Gastrocnemius medialis (tissue), 4 donors: Measurements from ENCODE around the gene CYS1.

Experiments used
- CTCF ChIP-seq, 5 experiments: fragments of 450-650 bp in 3 of 5; fragments of 200-600 bp in 2 of 5; sonication (generic) in 2 of 5; IDR thresholded peaks in 4 of 5; conservative IDR thresholded peaks in 1 of 5; 1 replicate in 4 of 5; 2 replicates in 1 of 5; pipeline ENCODE4 v1.5.1; 2016 to 2019; ENCODE audit warnings: antibody characterized with exemption in 5 of 5, mild to moderate bottlenecking in 3 of 5, moderate library complexity in 3 of 5
- POLR2A ChIP-seq, 2 donors: fragments of 450-650 bp; IDR thresholded peaks; one replicate each; pipeline ENCODE4 v1.6.1; 2017; ENCODE audit warnings: antibody characterized with exemption in 2 of 2, mild to moderate bottlenecking in 2 of 2, moderate library complexity in 2 of 2

DNA sequence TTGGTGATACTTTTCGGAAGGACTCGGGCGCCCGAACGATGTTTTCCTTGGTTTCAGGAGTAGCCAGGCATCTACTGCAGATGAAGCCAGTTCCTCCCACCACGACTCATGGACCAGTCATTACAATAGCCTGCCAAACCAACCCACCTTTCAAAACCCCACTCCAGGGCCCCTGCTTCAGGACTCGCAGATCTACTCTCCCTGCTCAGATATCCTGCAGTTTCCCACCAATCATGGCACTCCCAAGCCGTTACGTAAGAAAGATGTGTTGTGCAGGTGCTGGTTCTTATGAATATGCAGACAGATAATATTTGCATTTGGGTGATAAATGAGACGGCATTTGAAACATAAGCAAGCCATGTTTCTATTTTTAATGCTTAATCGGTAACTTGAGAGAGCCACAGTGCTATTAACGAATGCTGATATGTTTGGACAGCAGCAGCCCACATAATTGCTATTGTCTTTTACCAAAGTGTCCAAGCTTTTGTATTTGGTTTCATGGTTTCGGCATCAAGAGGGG, 3.5 kb upstream of the CYS1 start:
- TF ChIP-seq CTCF (IDR thresholded peaks at IDR 0.05 in 4 of 5, conservative IDR thresholded peaks at IDR 0.05 in 1 of 5) (no peak), POLR2A (IDR thresholded peaks at IDR 0.05) (no peak)
